IMR-90 (cell line): ENCODE results near the gene RADIL. TPM values are rescaled to one million over a fixed set of nuclear protein-coding genes. Genes with fewer than 3 reads are reported as not detected.

ENCODE experiments used
- ATAC-seq: fragments of 200-7000 bp; cut with Tn5 transposase; 2 replicates; pipeline ENCODE4 v1.9.1; 2020; ENCODE audit warnings: low read depth, mild to moderate bottlenecking, moderate library complexity
- BruUV-seq: library from RNA; stranded (reverse); fragments of 400-500 nt; replicated peaks from 2 replicates; lab custom pipeline; 2021; lab: Mats Ljungman, UMichigan
- CTCF ChIA-PET: fragments of 300-600 bp; formaldehyde crosslinking; extraction: SDS; loops from one replicate; lab custom pipeline; 2021; ENCODE audit warnings: antibody characterized with exemption; lab: Yijun Ruan, JAX
- POLR2A ChIA-PET: fragments of 300-600 bp; sonication (Branson Sonifier 250); formaldehyde crosslinking; loops from one replicate; lab custom pipeline; 2022; ENCODE audit warnings: antibody characterized with exemption; ENCODE audit not compliant: unreplicated experiment; lab: Charles Lee
- DNase-seq: peaks from one replicate; pipeline ENCODE4 v3.0.0; 2013
- H2AFZ ChIP-seq: replicated peaks from 2 replicates; pipeline ENCODE3; 2013; ENCODE audit warnings: low read length, mild to moderate bottlenecking; ENCODE audit not compliant: poor library complexity
- H2AK5ac ChIP-seq: 2 replicates; pipeline ENCODE4 v1.6.1; 2013; ENCODE audit warnings: low read depth, low read length, inconsistent platforms
- H2AK9ac ChIP-seq: replicated peaks from 2 replicates; pipeline ENCODE3; 2013; ENCODE audit warnings: mild to moderate bottlenecking, low read depth, low read length, moderate library complexity; ENCODE audit not compliant: poor library complexity
- H2BK120ac ChIP-seq: 2 replicates; pipeline ENCODE4 v1.6.1; 2013; ENCODE audit warnings: low read depth, low read length, inconsistent platforms
- H2BK15ac ChIP-seq: 3 replicates; pipeline ENCODE4 v1.6.1; 2013; ENCODE audit warnings: low read depth, low read length, inconsistent platforms
- H2BK20ac ChIP-seq: 2 replicates; pipeline ENCODE4 v1.6.1; 2013; ENCODE audit warnings: low read depth, mild to moderate bottlenecking, inconsistent platforms, low read length, moderate library complexity
- H2BK5ac ChIP-seq: 2 replicates; pipeline ENCODE4 v1.6.1; 2013; ENCODE audit warnings: mild to moderate bottlenecking, low read depth, low read length, inconsistent platforms; ENCODE audit not compliant: poor library complexity, severe bottlenecking
- H3K14ac ChIP-seq: replicated peaks from 2 replicates; pipeline ENCODE4 v1.6.1; 2013; ENCODE audit warnings: low read depth, low read length, inconsistent platforms
- H3K18ac ChIP-seq: 2 replicates; pipeline ENCODE4 v1.6.1; 2013; ENCODE audit warnings: low read depth, low read length, control low read depth
- H3K23ac ChIP-seq: 2 replicates; pipeline ENCODE4 v1.6.1; 2013; ENCODE audit warnings: low read depth, low read length, inconsistent platforms
- H3K27ac ChIP-seq: 2 replicates; pipeline ENCODE4 v1.5.1; 2013; ENCODE audit warnings: mild to moderate bottlenecking, control low read depth, low read length; ENCODE audit not compliant: insufficient read depth
- H3K27me3 ChIP-seq: 2 replicates; pipeline ENCODE4 v1.6.1; 2013; ENCODE audit warnings: low read length; ENCODE audit not compliant: control insufficient read depth, insufficient read depth
- H3K36me3 ChIP-seq: 2 replicates; pipeline ENCODE4 v1.6.1; 2013; ENCODE audit warnings: low read length, mixed read lengths; ENCODE audit not compliant: control insufficient read depth, insufficient read depth
- H3K4ac ChIP-seq: 2 replicates; pipeline ENCODE4 v1.6.1; 2013; ENCODE audit warnings: low read depth, low read length, inconsistent platforms
- H3K4me1 ChIP-seq: 2 replicates; pipeline ENCODE4 v1.6.1; 2013; ENCODE audit warnings: low read length, mixed read lengths; ENCODE audit not compliant: control insufficient read depth, insufficient read depth
- H3K4me2 ChIP-seq: 2 replicates; pipeline ENCODE4 v1.6.1; 2013; ENCODE audit warnings: low read depth, mild to moderate bottlenecking, control low read depth, low read length, moderate library complexity
- H3K4me3 ChIP-seq: 2 replicates; pipeline ENCODE4 v1.5.1; 2013; ENCODE audit warnings: low read depth, mild to moderate bottlenecking, control low read depth, low read length, moderate library complexity; ENCODE audit not compliant: insufficient read depth
- H3K56ac ChIP-seq: 2 replicates; pipeline ENCODE4 v1.6.1; 2013; ENCODE audit warnings: low read length, inconsistent platforms; ENCODE audit not compliant: insufficient read depth; ENCODE audit errors: extremely low read depth
- H3K79me1 ChIP-seq, 2 experiments: 2 replicates each; pipeline ENCODE4 v1.6.1; 2013; ENCODE audit warnings: low read length in 2 of 2, inconsistent platforms in 1 of 2, low read depth in 1 of 2
- H3K9ac ChIP-seq: 2 replicates; pipeline ENCODE4 v1.6.1; 2013; ENCODE audit warnings: low read depth, low read length, control low read depth
- H3K9me1 ChIP-seq: 2 replicates; pipeline ENCODE4 v1.6.1; 2013; ENCODE audit warnings: low read length, inconsistent platforms; ENCODE audit not compliant: insufficient read depth
- H3K9me3 ChIP-seq: 2 replicates; pipeline ENCODE4 v1.6.1; 2013; ENCODE audit warnings: low read length; ENCODE audit not compliant: control insufficient read depth, insufficient read depth
- H4K20me1 ChIP-seq: 2 replicates; pipeline ENCODE4 v1.6.1; 2013; ENCODE audit warnings: low read length, inconsistent platforms; ENCODE audit not compliant: insufficient read depth
- H4K5ac ChIP-seq: 2 replicates; pipeline ENCODE4 v1.6.1; 2013; ENCODE audit warnings: mild to moderate bottlenecking, low read depth, low read length, control low read depth
- H4K8ac ChIP-seq, 2 experiments: 2 replicates each; pipeline ENCODE4 v1.6.1; 2013; ENCODE audit warnings: low read depth in 2 of 2, low read length in 2 of 2, control low read depth in 1 of 2, inconsistent platforms in 1 of 2
- H4K91ac ChIP-seq: 2 replicates; pipeline ENCODE4 v1.6.1; 2013; ENCODE audit warnings: low read depth, low read length, inconsistent platforms; ENCODE audit not compliant: insufficient read depth
- BHLHE40 ChIP-seq: fragments of 150-350 bp; IDR thresholded peaks from 2 replicates; pipeline ENCODE4 v1.6.1; 2016; ENCODE audit warnings: mild to moderate bottlenecking, low read depth, low read length
- CEBPB ChIP-seq: IDR thresholded peaks from 2 replicates; pipeline ENCODE4 v1.6.1; 2012; ENCODE audit warnings: low read depth, low read length, improper control_type of control experiment
- CHD1 ChIP-seq: IDR thresholded peaks from 2 replicates; pipeline ENCODE4 v1.6.1; 2012; ENCODE audit warnings: low read depth, low read length, improper control_type of control experiment
- ELK1 ChIP-seq: fragments of 150-350 bp; IDR thresholded peaks from 2 replicates; pipeline ENCODE4 v1.6.1; 2016; ENCODE audit warnings: low read depth, mild to moderate bottlenecking, low read length, moderate library complexity, borderline replicate concordance
- FOS ChIP-seq: fragments of 150-350 bp; IDR thresholded peaks from 2 replicates; pipeline ENCODE4 v1.6.1; 2016; ENCODE audit warnings: low read depth, low read length
- MAFK ChIP-seq: IDR thresholded peaks from 2 replicates; pipeline ENCODE4 v1.6.1; 2012; ENCODE audit warnings: low read depth, low read length, improper control_type of control experiment
- MAZ ChIP-seq: IDR thresholded peaks from 2 replicates; pipeline ENCODE4 v1.6.1; 2012; ENCODE audit warnings: low read depth, mild to moderate bottlenecking, low read length, improper control_type of control experiment, moderate library complexity, borderline replicate concordance
- MXI1 ChIP-seq: IDR thresholded peaks from 2 replicates; pipeline ENCODE4 v1.6.1; 2012; ENCODE audit warnings: low read depth, mild to moderate bottlenecking, low read length, moderate library complexity, borderline replicate concordance
- NFE2L2 ChIP-seq: fragments of 150-350 bp; IDR thresholded peaks from 2 replicates; pipeline ENCODE4 v1.6.1; 2016; ENCODE audit warnings: low read depth, mild to moderate bottlenecking, low read length
- RAD21 ChIP-seq: IDR thresholded peaks from 2 replicates; pipeline ENCODE4 v1.6.1; 2012; ENCODE audit warnings: low read length, improper control_type of control experiment
- RFX5 ChIP-seq: IDR thresholded peaks from 2 replicates; pipeline ENCODE4 v1.8.0; 2012; ENCODE audit warnings: low read depth, mild to moderate bottlenecking, low read length, moderate library complexity
- USF2 ChIP-seq: fragments of 150-350 bp; IDR thresholded peaks from 2 replicates; pipeline ENCODE4 v1.6.1; 2017; ENCODE audit warnings: mild to moderate bottlenecking, antibody characterized with exemption, low read length, low read depth
- WGBS, 2 experiments: methylation state at CpG; one replicate each; pipeline versions ENCODE4 v1.1.5 to v1.1.7; 2013; ENCODE audit warnings: missing lambda C conversion rate in 2 of 2; ENCODE audit not compliant: insufficient read length in 1 of 2; ENCODE audit errors: extremely low coverage in 2 of 2; 5-methylcytosine and 5-hydroxymethylcytosine counted together
- dilution Hi-C: fragments of 300-500 bp; cut with HindIII; formaldehyde crosslinking; loops from one replicate; pipeline ENCODE4 v1.14.3; 2018; ENCODE audit warnings: low sequenced_read_pairs; ENCODE audit not compliant: unreplicated experiment
- in situ Hi-C: fragments of 300-500 bp; cut with MboI; formaldehyde crosslinking; loops from 3 replicates; pipeline ENCODE4 v1.14.3; 2019; ENCODE audit warnings: low sequenced_read_pairs, inconsistent platforms, mixed read lengths
- intact Hi-C: fragments of 100-400 bp; cut with micrococcal nuclease; formaldehyde crosslinking; loops from 2 replicates; pipeline ENCODE4 v1.10.0; 2022
- polyA plus RNA-seq, 3 experiments: library from polyadenylated mRNA; depleted of rRNA; stranded (reverse); fragments of >200 nt; gene quantifications; 2 replicates each; pipeline ENCODE4 v1.2.3, GENCODE V29; 2012; ENCODE audit warnings: low replicate concordance in 1 of 3
- total RNA-seq: library from RNA; depleted of rRNA; stranded (reverse); fragments of >200 nt; gene quantifications from 2 replicates; pipeline ENCODE4 v1.2.3, GENCODE V29; 2012
- TF ChIP-seq, protein P1 (sequence below): conservative IDR thresholded peaks from 2 replicates; pipeline ENCODE4 v1.5.1; 2012; ENCODE audit warnings: mild to moderate bottlenecking, low read depth, low read length, improper control_type of control experiment

The RADIL gene
- total and polyA plus RNA-seq, 2 of the 4 experiments (the other 2 are of a cell fraction), result 0.18 to 0.48 TPM

GRCh38 chr7:4882169-4883032 is 1.1 kb downstream of the RADIL start:
- Histone ChIP-seq H3K9ac (peak overlapping the region; percentile 5), H3K9me1 (no peaks in the 10 kb centered on the region), H3K4me1 (peaks cover 2% of the 10 kb centered on the region; the same call in 1 of the 2 replicates), H3K14ac (no peak overlapping the region), H3K18ac (no peak overlapping the region), H3K36me3 (no peaks in the 10 kb centered on the region), H3K27ac (peak overlapping the region; percentile 2; the same call in 1 of the 2 replicates), H4K8ac (no peak overlapping the region), H3K4ac (no peak overlapping the region; the same call in 1 of the 2 replicates), H2BK20ac (no peak overlapping the region), H2BK15ac (no peak overlapping the region), H2BK5ac (no peak overlapping the region), H2AK9ac (peak overlapping the region; percentile 89), H2AFZ (peak overlapping the region; percentile 84), H3K79me1 (no peaks in the 10 kb centered on the region), H3K23ac (peak overlapping the region; percentile 20; the same call in 1 of the 2 replicates), H4K5ac (no peak overlapping the region), H3K27me3 (peaks cover 2% of the 10 kb centered on the region), H2AK5ac (no peak overlapping the region), H2BK120ac (no peak overlapping the region), H4K20me1 (no peaks in the 10 kb centered on the region), H4K91ac (no peak overlapping the region), H3K56ac (no peak overlapping the region), H3K4me3 (peak overlapping the region; percentile 6), H3K9me3 (no peaks in the 10 kb centered on the region), H3K4me2 (peak overlapping the region; percentile 22)
- ATAC-seq, result peak; percentile 57
- CTCF ChIA-PET, result interaction anchor here (0.6 kb wide), 1 partner anchor 358 kb away, joined by 7 read pairs; no protein-coding TSS in a partner anchor
- intact Hi-C loops, result loop anchor here (1.0 to 2.0 kb wide), 2 partner anchors 52 to 84 kb away; no protein-coding TSS in a partner anchor
- DNase-seq, result peak; percentile 59
- dilution Hi-C loops, result no loop called here
- WGBS, 2 experiments, result 3% methylated on average over 12 of the region's 35 CpGs; no CpG with 5 or more reads in 1 of the 2 experiments
- POLR2A ChIA-PET, result no interaction called here
- no TSS peak for BruUV-seq
- in situ Hi-C loops, result no loop called here
- TF ChIP-seq RFX5 (no peak), MAFK (no peak), CHD1 (no peak), ELK1 (no peak), MAZ (no peak), USF2 (no peak), BHLHE40 (no peak), NFE2L2 (no peak), RAD21 (no peak), MXI1 (no peak), CEBPB (no peak), FOS (no peak)
- TF ChIP-seq, protein P1, sequence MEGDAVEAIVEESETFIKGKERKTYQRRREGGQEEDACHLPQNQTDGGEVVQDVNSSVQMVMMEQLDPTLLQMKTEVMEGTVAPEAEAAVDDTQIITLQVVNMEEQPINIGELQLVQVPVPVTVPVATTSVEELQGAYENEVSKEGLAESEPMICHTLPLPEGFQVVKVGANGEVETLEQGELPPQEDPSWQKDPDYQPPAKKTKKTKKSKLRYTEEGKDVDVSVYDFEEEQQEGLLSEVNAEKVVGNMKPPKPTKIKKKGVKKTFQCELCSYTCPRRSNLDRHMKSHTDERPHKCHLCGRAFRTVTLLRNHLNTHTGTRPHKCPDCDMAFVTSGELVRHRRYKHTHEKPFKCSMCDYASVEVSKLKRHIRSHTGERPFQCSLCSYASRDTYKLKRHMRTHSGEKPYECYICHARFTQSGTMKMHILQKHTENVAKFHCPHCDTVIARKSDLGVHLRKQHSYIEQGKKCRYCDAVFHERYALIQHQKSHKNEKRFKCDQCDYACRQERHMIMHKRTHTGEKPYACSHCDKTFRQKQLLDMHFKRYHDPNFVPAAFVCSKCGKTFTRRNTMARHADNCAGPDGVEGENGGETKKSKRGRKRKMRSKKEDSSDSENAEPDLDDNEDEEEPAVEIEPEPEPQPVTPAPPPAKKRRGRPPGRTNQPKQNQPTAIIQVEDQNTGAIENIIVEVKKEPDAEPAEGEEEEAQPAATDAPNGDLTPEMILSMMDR, result no peak
